ENCODE measurements around the gene ATP5MK. TPM values are rescaled to one million over a fixed set of nuclear protein-coding genes. Genes with fewer than 3 reads are reported as not detected.
"Not testable (repeated sequence)": the region's sequence is repeated elsewhere in the genome, so short reads cannot be mapped to it uniquely, and the experiment has no call there.

The ATP5MK gene
- polyA plus RNA-seq, 1 of the 3 experiments (the other 2 are of a cell fraction), result 408 TPM

DNA sequence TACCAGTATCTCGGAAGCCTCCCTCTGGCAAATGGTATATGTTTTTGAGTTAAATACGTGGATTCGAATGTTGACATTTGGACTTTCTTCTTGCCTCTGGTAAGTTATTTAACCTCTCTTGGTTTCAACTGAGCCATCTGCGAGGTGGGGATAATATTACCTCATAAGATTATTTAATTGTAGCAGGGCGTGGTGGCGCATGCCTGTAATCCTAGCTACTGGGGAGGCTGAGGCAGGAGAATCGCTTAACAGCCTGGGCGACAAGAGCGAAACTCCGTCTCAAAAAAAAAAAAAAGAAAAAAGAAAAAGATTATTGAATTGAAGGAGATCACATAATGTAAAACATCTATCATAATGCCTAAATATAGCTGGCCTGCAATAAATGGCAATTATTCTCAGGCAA is 28.9 kb downstream of the ATP5MK start:
- peak overlapping the region; percentile 75 for H3K4me2 ChIP-seq
- ChIA-PET POLR2A (interaction anchor here (0.7 to 1.8 kb wide), 3 partner anchors 9 to 653 kb away, joined by 3 to 5 read pairs (median 3); partner anchors contain the start of genes ARL3, ATP5MK and PDCD11), CTCF (interaction anchor here (0.9 to 1.4 kb wide), 2 partner anchors 14 to 17 kb away, joined by 3 to 4 read pairs; partner anchors contain the start of gene PCGF6)
- peak overlapping the region; percentile 72; the same call in 1 of the 2 replicates for H3K9ac ChIP-seq
- H3K9me2 ChIP-seq, result no peaks in the 10 kb centered on the region
- H3K4me3 ChIP-seq (ENCODE audit: low read depth in 2 of 2, low read length in 1 of 2), result peak overlapping the region; percentile 69 to 90
- peaks cover 14% of the 10 kb centered on the region for H3F3A ChIP-seq (replicated peaks; ENCODE audit: insufficient read depth)
- no peaks in the 10 kb centered on the region for H3K27me3 ChIP-seq (ENCODE audit: insufficient read depth)
- peaks cover 37% of the 10 kb centered on the region for H3K79me2 ChIP-seq (ENCODE audit: insufficient read depth)
- DNase-seq, result peak; percentile 25
- peak overlapping the region; percentile 64 to 79 for H3K27ac ChIP-seq (ENCODE audit: low read depth in 2 of 2, low read length in 1 of 2)
- H3K9me3 ChIP-seq, result no peaks in the 10 kb centered on the region
- TF ChIP-seq TAF1 (IDR thresholded peaks at IDR 0.05; ENCODE audit: borderline replicate concordance, low read depth, low read length), result no peak
- TF ChIP-seq FOXJ3 (CRISPR knock-in tag; IDR thresholded peaks at IDR 0.05), result 0 out of 2 replicates have a peak, but pooled peaks have one; percentile 39
- H3K4me1 ChIP-seq (ENCODE audit: control insufficient read depth in 1 of 2, insufficient read depth in 2 of 2, low read depth in 1 of 2, low read length in 1 of 2), result peaks cover 0 to 3% of the 10 kb centered on the region in 2 experiments; a peak in 1 of 4 replicates
- H4K20me1 ChIP-seq (ENCODE audit: insufficient read depth), result no peaks in the 10 kb centered on the region
- H3K36me3 ChIP-seq (replicated peaks in 1 of 2; ENCODE audit: control insufficient read depth in 1 of 2, insufficient read depth in 2 of 2, low read length in 1 of 2), result no peaks in the 10 kb centered on the region
- WGBS (ENCODE audit: low lambda C conversion rate), result 23% methylated on average over 10 of the region's 10 CpGs
- H2AFZ ChIP-seq (ENCODE audit: low read depth), result peak overlapping the region; percentile 95

GRCh38 chr10:103360791-103361190 is 35.5 kb downstream of the ATP5MK start:
- H3K27me3 ChIP-seq (ENCODE audit: insufficient read depth); H3K27ac ChIP-seq (ENCODE audit: low read depth in 2 of 2, low read length in 1 of 2); POLR2A ChIA-PET; H3K36me3 ChIP-seq (replicated peaks in 1 of 2; ENCODE audit: control insufficient read depth in 1 of 2, insufficient read depth in 2 of 2, low read length in 1 of 2); H3K79me2 ChIP-seq (ENCODE audit: insufficient read depth); H3K4me3 ChIP-seq (ENCODE audit: low read depth in 2 of 2, low read length in 1 of 2); H2AFZ ChIP-seq (ENCODE audit: low read depth); DNase-seq; H3K4me2 ChIP-seq; H3K4me1 ChIP-seq (ENCODE audit: control insufficient read depth in 1 of 2, insufficient read depth in 2 of 2, low read depth in 1 of 2, low read length in 1 of 2); H4K20me1 ChIP-seq (ENCODE audit: insufficient read depth); H3F3A ChIP-seq (replicated peaks; ENCODE audit: insufficient read depth); H3K9me2 ChIP-seq; H3K9me3 ChIP-seq; H3K9ac ChIP-seq: not testable (repeated sequence)
- 69% methylated on average over 9 of the region's 9 CpGs for WGBS (ENCODE audit: low lambda C conversion rate)
- TF ChIP-seq FOSL2 (IDR thresholded peaks at IDR 0.05; ENCODE audit: borderline replicate concordance, low read depth) (peak; percentile 48; the same call in 1 of the 2 replicates), PBX3 (IDR thresholded peaks at IDR 0.05) (0 out of 2 replicates have a peak, but pooled peaks have one; percentile 13)
- CTCF ChIA-PET, result interaction anchor here (1.3 kb wide), 1 partner anchor 27 kb away, joined by 6 read pairs; no protein-coding TSS in a partner anchor

DNA sequence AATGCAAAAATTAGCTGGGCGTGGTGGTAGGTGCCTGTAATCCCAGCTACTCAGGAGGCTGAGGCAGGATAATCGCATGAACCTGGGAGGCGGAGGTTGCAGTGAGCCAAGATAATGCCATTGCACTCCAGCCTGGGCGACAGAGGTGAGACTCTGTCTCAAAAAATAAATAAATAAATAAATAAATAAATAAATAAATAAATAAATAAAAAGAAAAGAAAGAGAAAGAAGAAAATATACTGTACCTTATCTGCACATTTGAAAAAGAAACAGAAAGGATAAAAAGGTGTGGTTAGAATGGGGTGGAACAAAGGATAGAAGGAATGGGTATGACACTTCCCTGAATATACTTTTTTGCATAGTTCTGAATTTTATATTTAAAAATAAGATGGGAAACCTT is 36.8 kb downstream of the ATP5MK start:
- H2AFZ ChIP-seq (ENCODE audit: low read depth); H3K4me2 ChIP-seq; H3K4me1 ChIP-seq (ENCODE audit: control insufficient read depth in 1 of 2, insufficient read depth in 2 of 2, low read depth in 1 of 2, low read length in 1 of 2); CTCF ChIA-PET; H3K4me3 ChIP-seq (ENCODE audit: low read depth in 2 of 2, low read length in 1 of 2); H3K36me3 ChIP-seq (replicated peaks in 1 of 2; ENCODE audit: control insufficient read depth in 1 of 2, insufficient read depth in 2 of 2, low read length in 1 of 2); H3K27me3 ChIP-seq (ENCODE audit: insufficient read depth); DNase-seq; H3K9me2 ChIP-seq; H3K9me3 ChIP-seq; H3F3A ChIP-seq (replicated peaks; ENCODE audit: insufficient read depth); H3K9ac ChIP-seq; H3K79me2 ChIP-seq (ENCODE audit: insufficient read depth); H4K20me1 ChIP-seq (ENCODE audit: insufficient read depth); POLR2A ChIA-PET; H3K27ac ChIP-seq (ENCODE audit: low read depth in 2 of 2, low read length in 1 of 2): not testable (repeated sequence)
- 95% methylated on average over 4 of the region's 4 CpGs for WGBS (ENCODE audit: low lambda C conversion rate)
